ENCODE measurements around the gene CARNS1. TPM values are rescaled to one million over a fixed set of nuclear protein-coding genes. Genes with fewer than 3 reads are reported as not detected.

CARNS1 gene
- total and polyA plus RNA-seq, 12 donors, result 0.55 to 26.6 (median 17.4) TPM

DNA sequence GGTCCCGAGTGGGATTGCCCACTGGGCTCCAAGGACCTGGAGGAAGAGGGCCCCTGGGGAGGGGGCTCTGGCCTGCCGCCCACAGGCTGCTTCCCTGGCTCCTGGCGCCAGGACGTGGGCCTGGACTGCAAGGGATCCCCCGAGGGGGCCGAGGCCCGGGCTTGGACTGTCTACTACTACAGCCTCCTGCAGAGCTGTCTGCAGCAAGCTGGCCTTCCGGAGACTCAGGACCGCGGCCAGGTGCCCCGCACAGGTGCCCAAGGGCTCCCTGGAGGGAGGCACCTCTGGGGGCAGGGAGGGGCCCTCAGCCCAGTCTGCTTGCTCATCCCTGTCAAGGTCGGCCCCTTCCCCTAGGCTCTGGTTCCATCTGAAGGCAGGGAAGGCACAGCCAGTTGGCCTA is 1.9 kb downstream of the CARNS1 start:
- Histone ChIP-seq H3K9me3 (no peaks in the 10 kb centered on the region), H3K4me3 (no peak overlapping the region), H3K36me3 (no peaks in the 10 kb centered on the region), H3K27ac (peak overlapping the region in 9 of 10 donors; percentile 76 to 98 (median 93)), H3K27me3 (peaks cover 0 to 32% (median 18%) of the 10 kb centered on the region in 7 donors), H3K4me1 (peaks cover 20 to 61% (median 48%) of the 10 kb centered on the region in 9 donors)
- TF ChIP-seq, protein P1, sequence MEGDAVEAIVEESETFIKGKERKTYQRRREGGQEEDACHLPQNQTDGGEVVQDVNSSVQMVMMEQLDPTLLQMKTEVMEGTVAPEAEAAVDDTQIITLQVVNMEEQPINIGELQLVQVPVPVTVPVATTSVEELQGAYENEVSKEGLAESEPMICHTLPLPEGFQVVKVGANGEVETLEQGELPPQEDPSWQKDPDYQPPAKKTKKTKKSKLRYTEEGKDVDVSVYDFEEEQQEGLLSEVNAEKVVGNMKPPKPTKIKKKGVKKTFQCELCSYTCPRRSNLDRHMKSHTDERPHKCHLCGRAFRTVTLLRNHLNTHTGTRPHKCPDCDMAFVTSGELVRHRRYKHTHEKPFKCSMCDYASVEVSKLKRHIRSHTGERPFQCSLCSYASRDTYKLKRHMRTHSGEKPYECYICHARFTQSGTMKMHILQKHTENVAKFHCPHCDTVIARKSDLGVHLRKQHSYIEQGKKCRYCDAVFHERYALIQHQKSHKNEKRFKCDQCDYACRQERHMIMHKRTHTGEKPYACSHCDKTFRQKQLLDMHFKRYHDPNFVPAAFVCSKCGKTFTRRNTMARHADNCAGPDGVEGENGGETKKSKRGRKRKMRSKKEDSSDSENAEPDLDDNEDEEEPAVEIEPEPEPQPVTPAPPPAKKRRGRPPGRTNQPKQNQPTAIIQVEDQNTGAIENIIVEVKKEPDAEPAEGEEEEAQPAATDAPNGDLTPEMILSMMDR (IDR thresholded peaks at IDR 0.05), result no peak
- 82% methylated on average over 12 of the region's 12 CpGs for WGBS, 2 donors
- intact Hi-C loops (cut with DNase I), result no loop called here
- ATAC-seq (no peak), DNase-seq (no peak)

DNA sequence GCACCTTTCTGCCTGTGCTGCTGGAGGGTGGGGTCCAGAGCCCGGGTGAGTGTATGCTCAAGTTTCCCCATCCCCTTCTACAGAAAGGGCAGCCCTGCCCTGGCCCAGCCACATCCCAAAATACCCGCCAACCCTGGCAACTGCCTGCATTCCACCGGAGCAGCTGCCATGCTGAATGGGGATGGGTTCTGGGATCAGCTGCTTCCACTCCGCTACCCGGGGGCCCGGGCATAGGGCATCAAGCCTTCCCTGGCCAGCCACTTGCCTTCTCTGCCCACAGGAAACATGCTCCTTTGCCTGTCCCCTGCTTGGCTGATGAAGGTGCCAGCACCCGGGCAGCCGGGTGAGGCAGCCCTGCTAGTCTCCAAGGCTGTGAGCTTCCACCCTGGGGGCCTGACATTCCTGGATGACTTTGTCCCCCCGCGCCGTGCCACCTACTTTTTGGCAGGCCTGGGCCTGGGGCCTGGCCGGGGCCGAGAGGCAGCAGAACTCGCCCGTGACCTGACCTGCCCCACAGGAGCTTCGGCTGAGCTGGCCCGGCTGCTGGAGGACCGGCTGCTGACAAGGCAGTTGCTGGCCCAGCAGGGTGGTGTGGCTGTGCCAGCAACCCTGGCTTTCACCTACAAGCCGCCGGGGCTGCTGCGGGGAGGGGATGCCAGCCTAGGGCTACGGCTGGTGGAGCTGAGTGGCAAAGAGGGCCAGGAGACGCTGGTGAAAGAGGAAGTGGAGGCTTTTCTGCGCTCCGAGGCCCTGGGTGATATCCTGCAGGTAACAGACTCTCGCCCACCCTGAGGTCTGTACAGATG is 3.2 kb downstream of the CARNS1 start:
- peaks cover 0 to 26% (median 6%) of the 10 kb centered on the region in 7 donors for H3K27me3 ChIP-seq
- H3K4me3 ChIP-seq, result peak overlapping the region in 3 of 10 donors; percentile 14 to 20 (median 18)
- peak; percentile 59 to 62 for DNase-seq
- TF ChIP-seq, protein P1 (IDR thresholded peaks at IDR 0.05), result no peak
- H3K4me1 ChIP-seq, result peaks cover 20 to 61% (median 48%) of the 10 kb centered on the region in 9 donors
- peak in 7 of 8 donors; percentile 4 to 69 (median 50) for ATAC-seq
- no peaks in the 10 kb centered on the region for H3K36me3 ChIP-seq
- no peaks in the 10 kb centered on the region for H3K9me3 ChIP-seq
- intact Hi-C loops (cut with DNase I), result no loop called here
- peak overlapping the region; percentile 40 to 98 (median 92) for H3K27ac ChIP-seq
- 52 to 64% methylated on average over 26 of the region's 26 CpGs for WGBS, 2 donors

DNA sequence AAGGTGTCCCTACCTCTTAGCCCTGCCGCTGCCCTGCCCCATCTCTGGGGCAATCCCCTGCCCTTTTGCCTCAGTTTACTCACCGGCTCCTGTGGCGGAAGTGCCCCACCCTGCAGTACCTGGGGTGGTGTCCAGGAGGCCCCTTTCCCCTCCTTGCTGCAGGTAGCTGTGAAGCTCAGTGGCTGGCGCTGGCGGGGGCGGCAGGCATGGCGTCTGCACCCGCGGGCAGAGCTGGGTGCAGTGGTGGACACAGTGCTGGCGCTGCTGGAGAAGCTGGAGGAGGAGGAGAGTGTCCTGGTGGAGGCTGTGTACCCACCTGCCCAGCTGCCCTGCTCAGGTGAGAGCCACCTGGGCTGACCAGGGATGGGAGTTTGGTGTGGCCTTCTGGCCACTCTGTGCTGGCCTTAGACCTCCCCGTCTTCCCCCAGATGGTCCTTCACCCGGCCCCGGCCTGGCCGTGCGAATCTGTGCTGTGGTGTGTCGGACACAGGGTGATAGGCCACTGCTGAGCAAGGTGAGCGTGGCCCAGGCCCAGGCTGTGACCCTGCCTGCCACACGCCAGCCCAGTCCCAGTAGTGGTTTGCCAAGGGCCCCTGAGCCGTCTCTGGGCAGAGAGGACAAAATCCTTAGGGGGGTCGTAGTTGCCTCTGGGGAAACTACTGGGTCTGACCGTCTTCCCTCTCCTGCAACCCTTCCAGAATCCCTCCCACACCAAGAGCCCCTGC is 4.0 kb downstream of the CARNS1 start:
- H3K27ac ChIP-seq, result peak overlapping the region in 9 of 10 donors; percentile 76 to 98 (median 93)
- no peaks in the 10 kb centered on the region for H3K36me3 ChIP-seq
- peaks cover 0 to 19% (median 5%) of the 10 kb centered on the region in 7 donors for H3K27me3 ChIP-seq
- intact Hi-C loops (cut with DNase I), result loop anchor here in 1 of 10 donors (10.0 kb wide), 1 partner anchor 65 kb away; the partner anchor contains the start of gene POLD4
- 94 to 96% methylated on average over 21 of the region's 21 CpGs for WGBS, 2 donors
- H3K4me1 ChIP-seq, result peaks cover 20 to 61% (median 48%) of the 10 kb centered on the region in 9 donors
- peak overlapping the region in 3 of 10 donors; percentile 18 to 59 (median 55) for H3K4me3 ChIP-seq
- no peaks in the 10 kb centered on the region for H3K9me3 ChIP-seq
- DNase-seq, result no peak
- TF ChIP-seq, protein P1 (IDR thresholded peaks at IDR 0.05), result no peak
- peak in 1 of 8 donors; percentile 0 for ATAC-seq

DNA sequence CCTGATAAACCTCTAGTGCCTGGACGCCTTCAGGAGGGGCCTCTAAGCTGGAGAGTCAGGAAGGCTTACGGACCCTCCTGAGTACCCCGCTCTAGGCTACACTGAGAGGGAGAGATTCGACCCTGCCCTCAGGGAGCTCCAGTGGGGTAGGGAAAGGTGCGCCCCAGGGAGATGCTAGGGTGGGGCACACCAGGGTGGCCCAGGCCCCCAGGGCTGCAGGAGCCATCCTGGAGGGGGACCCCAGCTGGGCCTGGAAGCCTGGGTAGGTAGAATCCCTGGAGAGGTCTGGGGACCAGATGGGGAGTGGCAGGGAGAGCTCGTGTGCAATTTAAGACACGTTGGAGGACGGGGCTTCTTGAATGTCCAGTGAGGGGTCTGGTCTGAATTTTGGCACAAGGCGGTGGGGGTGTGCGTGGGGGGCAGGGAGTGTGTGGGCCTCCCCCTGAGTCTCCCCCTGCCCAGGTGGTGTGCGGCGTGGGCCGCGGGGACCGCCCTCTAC is 4.7 kb downstream of the CARNS1 start:
- intact Hi-C loops (cut with DNase I), result loop anchor here in 1 of 10 donors (10.0 kb wide), 1 partner anchor 65 kb away; the partner anchor contains the start of gene POLD4
- Histone ChIP-seq H3K4me1 (peaks cover 20 to 56% (median 48%) of the 10 kb centered on the region in 9 donors), H3K4me3 (peak overlapping the region in 9 of 10 donors; percentile 48 to 62 (median 56)), H3K27me3 (peaks cover 0 to 12% (median 2%) of the 10 kb centered on the region in 7 donors), H3K27ac (peak overlapping the region; percentile 25 to 98 (median 92)), H3K9me3 (no peaks in the 10 kb centered on the region), H3K36me3 (no peaks in the 10 kb centered on the region)
- no peak for ATAC-seq
- TF ChIP-seq, protein P1 (IDR thresholded peaks at IDR 0.05), result no peak
- DNase-seq, result no peak
- 39 to 43% methylated on average over 15 of the region's 15 CpGs for WGBS, 2 donors
